VCaP (cell line): ENCODE measurements around the gene PLA2G4E.

Experiments
- H3K27ac ChIP-seq: fragments of 450-650 bp; 2 replicates; pipeline ENCODE4 v1.5.1; 2017
- TF ChIP-seq, protein P1 (sequence below): fragments of 450-650 bp; conservative IDR thresholded peaks from 2 replicates; pipeline ENCODE4 v1.5.1; 2017; ENCODE audit warnings: mild to moderate bottlenecking, moderate library complexity

The PLA2G4E gene

DNA sequence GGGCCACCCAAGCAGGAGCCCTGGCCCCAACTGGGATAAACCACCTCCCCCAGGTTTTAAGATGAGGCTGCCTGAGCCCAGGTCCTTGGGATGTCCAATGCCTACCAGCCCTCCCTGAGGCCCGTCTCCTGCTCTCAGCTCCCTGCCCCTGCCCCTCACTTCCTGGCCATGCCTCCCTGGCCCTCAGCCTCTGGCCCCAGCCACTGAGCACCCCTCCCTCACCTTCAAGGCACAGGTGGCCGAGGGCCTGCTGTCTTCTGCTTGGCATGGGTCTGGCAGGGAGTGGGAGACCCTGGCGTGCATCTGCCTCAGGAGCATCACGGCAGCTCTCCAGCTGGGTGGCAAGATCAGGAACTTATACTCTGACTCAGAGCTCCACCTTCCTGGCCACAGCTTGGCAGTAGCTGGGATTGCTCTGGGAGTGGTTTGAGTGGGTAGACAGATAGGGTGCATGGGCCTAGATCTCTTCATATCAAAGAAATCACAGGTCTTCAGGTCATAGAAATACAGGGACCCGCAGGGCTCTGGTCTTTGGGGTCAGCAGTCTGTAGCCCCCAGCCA lies at the start of gene PLA2G4E:
PLA2G4E (minus strand) TSS at position 330 of the 561 bp plus-strand sequence; CDS start at position 318, 12 bp downstream.
- no peak within 1 kb of the TSS for H3K27ac ChIP-seq
- TF ChIP-seq, protein P1, sequence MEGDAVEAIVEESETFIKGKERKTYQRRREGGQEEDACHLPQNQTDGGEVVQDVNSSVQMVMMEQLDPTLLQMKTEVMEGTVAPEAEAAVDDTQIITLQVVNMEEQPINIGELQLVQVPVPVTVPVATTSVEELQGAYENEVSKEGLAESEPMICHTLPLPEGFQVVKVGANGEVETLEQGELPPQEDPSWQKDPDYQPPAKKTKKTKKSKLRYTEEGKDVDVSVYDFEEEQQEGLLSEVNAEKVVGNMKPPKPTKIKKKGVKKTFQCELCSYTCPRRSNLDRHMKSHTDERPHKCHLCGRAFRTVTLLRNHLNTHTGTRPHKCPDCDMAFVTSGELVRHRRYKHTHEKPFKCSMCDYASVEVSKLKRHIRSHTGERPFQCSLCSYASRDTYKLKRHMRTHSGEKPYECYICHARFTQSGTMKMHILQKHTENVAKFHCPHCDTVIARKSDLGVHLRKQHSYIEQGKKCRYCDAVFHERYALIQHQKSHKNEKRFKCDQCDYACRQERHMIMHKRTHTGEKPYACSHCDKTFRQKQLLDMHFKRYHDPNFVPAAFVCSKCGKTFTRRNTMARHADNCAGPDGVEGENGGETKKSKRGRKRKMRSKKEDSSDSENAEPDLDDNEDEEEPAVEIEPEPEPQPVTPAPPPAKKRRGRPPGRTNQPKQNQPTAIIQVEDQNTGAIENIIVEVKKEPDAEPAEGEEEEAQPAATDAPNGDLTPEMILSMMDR, result no peak

- TF ChIP-seq, protein P1, result no peak
- H3K27ac ChIP-seq, result no peak overlapping the region
These were observed 49.6 kb upstream of the PLA2G4E start for GRCh38 chr15:42070279-42070975.

DNA sequence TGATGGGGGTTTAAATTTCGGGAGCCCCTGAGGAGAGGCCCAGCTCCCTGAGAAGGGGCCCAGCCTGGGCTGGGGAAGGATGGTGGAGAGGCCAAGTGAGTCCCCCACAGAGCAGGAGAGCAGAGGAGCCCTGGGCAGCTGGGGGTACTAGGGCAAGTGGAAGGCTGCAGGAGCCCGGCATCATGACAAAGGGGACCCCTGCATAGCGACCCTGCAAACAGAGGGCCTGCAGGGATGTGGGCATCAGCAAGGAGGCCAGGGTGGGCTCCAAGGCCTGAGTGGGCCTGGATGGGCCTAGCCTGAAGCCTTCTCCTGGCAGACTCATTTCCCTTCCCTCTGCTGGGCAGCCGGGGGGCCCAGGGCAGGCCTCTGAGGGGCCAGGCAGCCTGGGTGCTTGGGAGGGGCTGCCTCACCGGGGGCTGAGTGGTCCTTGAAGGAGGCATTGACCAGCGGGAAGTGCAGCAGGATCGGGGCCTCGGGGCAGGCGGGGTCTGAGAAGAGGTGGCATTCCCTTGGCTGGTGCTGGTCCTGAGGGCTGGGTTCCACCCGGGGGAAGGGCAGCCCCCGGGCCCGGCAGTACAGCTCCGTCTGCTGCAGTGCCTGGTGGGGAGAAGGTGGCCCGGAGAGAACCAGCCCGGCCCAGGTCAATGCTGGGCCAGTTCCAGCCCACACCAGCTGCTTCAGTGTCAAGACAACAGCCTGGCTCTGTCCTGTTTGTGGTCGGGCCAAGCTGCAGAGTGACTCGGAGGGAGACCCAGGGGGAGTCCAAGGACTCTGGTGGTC lies 48.8 kb upstream of the PLA2G4E start:
- H3K27ac ChIP-seq, result no peak overlapping the region
- TF ChIP-seq, protein P1, result no peak

DNA sequence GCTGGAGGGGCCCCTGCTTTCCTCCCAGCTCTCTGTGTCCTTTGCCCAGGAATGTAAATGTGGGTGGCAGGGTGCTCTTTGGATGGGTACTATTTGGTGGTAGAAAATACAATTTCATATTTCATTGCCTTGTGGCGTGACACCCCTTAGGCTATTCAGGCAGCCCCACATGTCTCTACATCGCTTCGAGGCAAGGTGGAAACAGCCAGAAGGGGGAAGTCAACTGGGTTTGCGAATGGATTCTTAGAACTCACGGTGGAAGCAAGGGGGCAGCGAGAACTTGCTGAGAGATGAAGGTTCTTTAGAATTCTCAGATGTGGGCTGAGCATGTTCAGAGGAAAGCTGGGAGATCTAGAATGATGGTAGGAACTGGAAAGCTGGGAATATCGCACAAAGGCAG lies 48.2 kb upstream of the PLA2G4E start:
- no peak overlapping the region for H3K27ac ChIP-seq
- TF ChIP-seq, protein P1, result no peak; the same call in 1 of the 2 replicates

GRCh38 chr15:42068601-42069000 lies 47.8 kb upstream of the PLA2G4E start:
- H3K27ac ChIP-seq, result no peak overlapping the region
- TF ChIP-seq, protein P1, result no peak

- TF ChIP-seq, protein P1, result peak; percentile 47
- no peak overlapping the region; the same call in 1 of the 2 replicates for H3K27ac ChIP-seq
These were observed 46.0 kb upstream of the PLA2G4E start for GRCh38 chr15:42066764-42067415.

GRCh38 chr15:42065468-42065867 lies 44.6 kb upstream of the PLA2G4E start:
- H3K27ac ChIP-seq, result no peak overlapping the region; the same call in 1 of the 2 replicates
- TF ChIP-seq, protein P1, result no peak
